ENCODE data around the gene CAV1.
A peak's percentile ranks its signal among the peaks of the same experiment; 100 is the strongest.

CAV1 gene

DNA sequence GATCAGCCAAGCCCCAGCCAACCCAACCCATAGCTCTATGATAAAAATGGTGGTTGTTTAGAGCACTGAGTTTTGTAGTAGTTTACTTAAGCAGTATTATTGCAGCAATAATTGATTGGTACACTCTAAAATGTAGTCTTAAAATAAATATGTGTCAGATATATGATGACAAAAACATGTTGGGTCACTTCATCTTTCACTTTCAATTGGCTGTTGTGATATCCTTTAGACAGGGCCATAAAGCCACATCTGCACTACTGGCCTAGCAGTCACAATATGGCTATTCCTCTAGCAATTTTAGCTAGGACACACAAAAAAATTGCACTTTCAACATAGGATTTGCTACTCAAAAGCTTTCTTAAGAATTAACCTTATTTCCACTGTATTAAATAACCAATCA is 5.9 kb upstream of the CAV1 start:
- Histone ChIP-seq H3K36me3 (ENCODE audit: control insufficient read depth in 2 of 2, insufficient read depth in 2 of 2, low read length in 2 of 2) (no peaks in the 10 kb centered on the region), H3K27me3 (ENCODE audit: control insufficient read depth in 2 of 2, insufficient read depth in 2 of 2, low read length in 2 of 2) (peaks cover 2 to 8% of the 10 kb centered on the region in 2 donors), H3K4me1 (ENCODE audit: control insufficient read depth in 2 of 2, insufficient read depth in 2 of 2, low read length in 2 of 2) (no peaks in the 10 kb centered on the region), H3K9ac (ENCODE audit: low read depth in 1 of 2, low read length in 2 of 2) (no peak overlapping the region), H3K27ac (ENCODE audit: low read depth in 2 of 2, low read length in 2 of 2) (no peak overlapping the region), H3K4me3 (ENCODE audit: low read length in 2 of 2) (no peak overlapping the region), H3K9me3 (ENCODE audit: control insufficient read depth in 2 of 2, low read length in 2 of 2) (no peaks in the 10 kb centered on the region)

DNA sequence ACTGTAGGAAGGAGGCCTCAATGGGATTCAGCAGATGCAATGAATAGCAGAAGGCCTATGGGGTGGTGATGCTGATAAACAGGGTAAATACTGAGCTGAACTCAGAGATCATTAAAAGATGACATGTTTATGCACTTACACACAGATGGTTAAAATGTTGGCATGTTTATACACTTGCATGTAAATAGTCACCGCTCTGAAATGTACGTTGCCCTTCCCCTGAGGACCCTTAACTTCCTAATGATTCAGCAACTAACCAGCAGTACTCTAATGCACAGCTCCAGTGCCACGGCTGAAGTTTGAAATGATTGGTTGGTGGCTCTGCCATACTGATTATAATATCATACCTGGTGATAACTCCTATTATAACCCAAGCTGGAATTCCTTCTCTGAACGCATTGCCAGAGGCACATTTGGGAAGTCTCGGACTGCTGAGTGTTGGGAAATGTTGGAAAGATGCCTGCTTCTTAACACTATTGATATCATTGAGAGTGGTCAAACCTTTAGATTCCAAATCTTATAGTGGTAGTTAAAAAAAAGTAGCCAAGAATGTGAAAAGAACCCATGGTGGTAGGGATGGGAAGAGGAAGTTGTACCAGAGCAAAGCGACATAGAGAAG is 3.7 kb upstream of the CAV1 start:
- no peak overlapping the region for H3K9ac ChIP-seq (ENCODE audit: low read depth in 1 of 2, low read length in 2 of 2)
- H3K9me3 ChIP-seq (ENCODE audit: control insufficient read depth in 2 of 2, low read length in 2 of 2), result no peaks in the 10 kb centered on the region
- no peaks in the 10 kb centered on the region for H3K36me3 ChIP-seq (ENCODE audit: control insufficient read depth in 2 of 2, insufficient read depth in 2 of 2, low read length in 2 of 2)
- H3K27ac ChIP-seq (ENCODE audit: low read depth in 2 of 2, low read length in 2 of 2), result no peak overlapping the region
- H3K27me3 ChIP-seq (ENCODE audit: control insufficient read depth in 2 of 2, insufficient read depth in 2 of 2, low read length in 2 of 2), result peaks cover 13 to 19% of the 10 kb centered on the region in 2 donors
- H3K4me1 ChIP-seq (ENCODE audit: control insufficient read depth in 2 of 2, insufficient read depth in 2 of 2, low read length in 2 of 2), result peaks cover 11 to 12% of the 10 kb centered on the region in 2 donors
- H3K4me3 ChIP-seq (ENCODE audit: low read length in 2 of 2), result no peak overlapping the region

DNA sequence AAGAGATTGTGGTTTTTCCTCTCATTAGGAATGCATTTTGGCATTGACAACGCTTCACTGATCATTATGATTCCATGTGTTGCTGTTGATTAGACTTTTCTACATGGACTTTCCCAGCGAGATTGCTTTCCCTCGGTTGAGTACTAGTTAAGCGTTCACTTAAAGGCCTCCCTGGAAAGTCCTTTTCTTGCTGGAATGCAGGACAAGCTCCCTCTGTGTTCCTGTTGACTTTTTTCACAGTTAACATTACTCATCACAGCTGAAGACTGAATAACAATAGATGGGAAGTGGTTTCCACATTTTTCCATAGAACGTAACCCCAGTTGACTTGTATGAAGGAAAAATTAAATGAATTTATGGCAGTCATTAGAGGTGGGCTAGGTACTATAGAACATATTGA is 2.6 kb upstream of the CAV1 start:
- Histone ChIP-seq H3K36me3 (ENCODE audit: control insufficient read depth in 2 of 2, insufficient read depth in 2 of 2, low read length in 2 of 2) (no peaks in the 10 kb centered on the region), H3K27ac (ENCODE audit: low read depth in 2 of 2, low read length in 2 of 2) (no peak overlapping the region), H3K9me3 (ENCODE audit: control insufficient read depth in 2 of 2, low read length in 2 of 2) (no peaks in the 10 kb centered on the region), H3K27me3 (ENCODE audit: control insufficient read depth in 2 of 2, insufficient read depth in 2 of 2, low read length in 2 of 2) (peaks cover 24 to 25% of the 10 kb centered on the region in 2 donors), H3K9ac (ENCODE audit: low read depth in 1 of 2, low read length in 2 of 2) (no peak overlapping the region), H3K4me1 (ENCODE audit: control insufficient read depth in 2 of 2, insufficient read depth in 2 of 2, low read length in 2 of 2) (peaks cover 15 to 20% of the 10 kb centered on the region in 2 donors), H3K4me3 (ENCODE audit: low read length in 2 of 2) (no peak overlapping the region)

DNA sequence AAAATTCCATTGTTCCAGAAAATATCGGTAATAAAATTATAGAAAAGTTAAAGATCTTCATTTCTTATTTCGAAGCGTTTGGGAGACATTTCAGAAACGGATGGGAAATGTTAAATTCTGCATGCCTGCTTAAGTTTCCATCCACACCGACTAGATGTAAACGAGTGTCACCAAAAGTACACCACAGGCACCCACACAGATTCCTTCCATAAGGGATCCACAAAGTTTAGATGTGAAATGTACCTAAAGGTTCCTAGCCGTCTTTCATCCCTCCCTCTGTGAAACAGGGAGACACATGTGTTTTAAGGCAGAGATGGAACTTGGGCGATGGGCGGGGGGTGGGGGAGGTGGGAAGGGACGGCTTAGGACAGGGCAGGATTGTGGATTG is 621 bp upstream of the CAV1 start:
- Histone ChIP-seq H3K27me3 (ENCODE audit: control insufficient read depth in 2 of 2, insufficient read depth in 2 of 2, low read length in 2 of 2) (peaks cover 24 to 25% of the 10 kb centered on the region in 2 donors), H3K27ac (ENCODE audit: low read depth in 2 of 2, low read length in 2 of 2) (peak overlapping the region in 1 of 2 donors; percentile 18), H3K4me1 (ENCODE audit: control insufficient read depth in 2 of 2, insufficient read depth in 2 of 2, low read length in 2 of 2) (peaks cover 15 to 20% of the 10 kb centered on the region in 2 donors), H3K4me3 (ENCODE audit: low read length in 2 of 2) (peak overlapping the region in 1 of 2 donors; percentile 82), H3K9ac (ENCODE audit: low read depth in 1 of 2, low read length in 2 of 2) (no peak overlapping the region), H3K9me3 (ENCODE audit: control insufficient read depth in 2 of 2, low read length in 2 of 2) (no peaks in the 10 kb centered on the region), H3K36me3 (ENCODE audit: control insufficient read depth in 2 of 2, insufficient read depth in 2 of 2, low read length in 2 of 2) (no peaks in the 10 kb centered on the region)

DNA sequence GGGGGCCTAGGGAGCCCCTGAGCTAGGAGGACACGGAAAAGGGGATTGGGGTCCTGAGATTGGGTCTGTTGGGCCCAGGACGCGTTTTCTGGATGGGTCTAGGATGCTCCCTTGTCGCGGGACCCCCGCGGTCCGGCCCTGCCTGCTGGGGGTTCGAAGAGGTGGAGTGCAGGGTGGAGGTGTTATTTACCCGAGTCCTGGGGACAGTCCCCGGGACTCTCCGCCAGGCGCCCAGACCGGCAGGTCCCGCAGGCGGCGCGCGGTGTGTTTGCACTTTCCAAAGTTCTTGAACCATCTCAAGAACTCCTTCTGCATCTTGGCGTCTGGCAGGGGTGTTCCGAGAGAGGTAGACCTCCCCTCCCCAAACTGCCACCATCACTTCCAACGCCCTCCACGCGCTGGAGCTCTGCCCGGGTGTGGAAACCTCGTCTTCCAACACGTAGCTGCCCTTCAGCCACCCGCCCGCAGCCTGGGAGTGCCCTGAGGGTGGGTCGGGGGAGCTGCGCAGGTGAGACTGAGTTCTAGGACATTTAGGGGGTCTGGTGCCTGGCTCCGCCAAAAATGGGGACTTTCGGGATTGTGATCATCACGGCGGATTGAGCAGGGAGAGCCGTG is 569 bp downstream of the CAV1 start:
- H3K36me3 ChIP-seq (ENCODE audit: control insufficient read depth in 2 of 2, insufficient read depth in 2 of 2, low read length in 2 of 2), result no peaks in the 10 kb centered on the region
- H3K9me3 ChIP-seq (ENCODE audit: control insufficient read depth in 2 of 2, low read length in 2 of 2), result no peaks in the 10 kb centered on the region
- H3K27me3 ChIP-seq (ENCODE audit: control insufficient read depth in 2 of 2, insufficient read depth in 2 of 2, low read length in 2 of 2), result peaks cover 24 to 26% of the 10 kb centered on the region in 2 donors
- peak overlapping the region; percentile 81 to 85 for H3K27ac ChIP-seq (ENCODE audit: low read depth in 2 of 2, low read length in 2 of 2)
- peaks cover 17 to 20% of the 10 kb centered on the region in 2 donors for H3K4me1 ChIP-seq (ENCODE audit: control insufficient read depth in 2 of 2, insufficient read depth in 2 of 2, low read length in 2 of 2)
- peak overlapping the region; percentile 72 to 82 for H3K4me3 ChIP-seq (ENCODE audit: low read length in 2 of 2)
- H3K9ac ChIP-seq (ENCODE audit: low read depth in 1 of 2, low read length in 2 of 2), result peak overlapping the region; percentile 68 to 75

DNA sequence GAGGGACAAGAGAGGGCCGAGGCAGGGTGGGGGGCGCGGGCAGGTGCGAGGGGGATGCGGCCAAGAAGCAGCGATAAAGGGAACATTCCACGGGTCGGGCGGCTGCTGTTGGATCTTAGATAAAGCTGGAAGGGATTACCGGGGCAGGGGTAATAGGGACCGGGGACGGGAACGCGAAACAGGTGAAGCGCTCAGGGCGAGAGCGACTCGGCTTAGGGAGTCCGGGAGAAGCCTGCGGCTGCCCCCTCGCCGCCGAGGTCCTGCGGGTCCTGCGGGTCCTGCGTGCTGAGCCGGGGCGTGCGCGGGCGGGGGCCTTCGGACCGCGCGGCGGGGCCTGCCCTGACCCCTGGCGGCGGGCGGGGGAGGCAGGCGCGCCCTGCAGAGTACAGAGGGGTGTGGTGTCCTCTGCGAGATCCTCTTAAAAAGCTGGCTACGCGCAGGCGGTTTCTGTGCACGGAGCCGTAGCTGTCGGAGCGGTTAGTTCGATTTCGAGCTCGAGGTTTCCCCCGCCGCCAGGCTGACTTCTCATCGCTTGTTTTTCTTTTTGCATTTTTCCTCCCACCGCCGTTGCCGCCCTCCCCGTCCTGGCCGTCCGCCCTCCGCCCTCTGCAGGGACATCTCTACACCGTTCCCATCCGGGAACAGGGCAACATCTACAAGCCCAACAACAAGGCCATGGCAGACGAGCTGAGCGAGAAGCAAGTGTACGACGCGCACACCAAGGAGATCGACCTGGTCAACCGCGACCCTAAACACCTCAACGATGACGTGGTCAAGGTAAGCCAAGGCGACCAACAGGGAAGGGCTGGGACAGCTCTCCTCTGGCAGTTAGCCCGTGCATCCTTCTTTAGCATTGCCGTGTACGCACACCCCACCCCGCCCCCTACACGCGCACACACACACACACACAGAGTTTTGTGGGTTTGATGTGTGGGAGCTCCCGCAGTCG is 1.4 kb downstream of the CAV1 start:
- Histone ChIP-seq H3K27me3 (ENCODE audit: control insufficient read depth in 2 of 2, insufficient read depth in 2 of 2, low read length in 2 of 2) (peaks cover 24 to 28% of the 10 kb centered on the region in 2 donors), H3K27ac (ENCODE audit: low read depth in 2 of 2, low read length in 2 of 2) (peak overlapping the region; percentile 81 to 85), H3K4me1 (ENCODE audit: control insufficient read depth in 2 of 2, insufficient read depth in 2 of 2, low read length in 2 of 2) (peaks cover 17 to 20% of the 10 kb centered on the region in 2 donors), H3K9ac (ENCODE audit: low read depth in 1 of 2, low read length in 2 of 2) (peak overlapping the region; percentile 68 to 75), H3K4me3 (ENCODE audit: low read length in 2 of 2) (peak overlapping the region; percentile 72 to 82), H3K9me3 (ENCODE audit: control insufficient read depth in 2 of 2, low read length in 2 of 2) (no peaks in the 10 kb centered on the region), H3K36me3 (ENCODE audit: control insufficient read depth in 2 of 2, insufficient read depth in 2 of 2, low read length in 2 of 2) (no peaks in the 10 kb centered on the region)

DNA sequence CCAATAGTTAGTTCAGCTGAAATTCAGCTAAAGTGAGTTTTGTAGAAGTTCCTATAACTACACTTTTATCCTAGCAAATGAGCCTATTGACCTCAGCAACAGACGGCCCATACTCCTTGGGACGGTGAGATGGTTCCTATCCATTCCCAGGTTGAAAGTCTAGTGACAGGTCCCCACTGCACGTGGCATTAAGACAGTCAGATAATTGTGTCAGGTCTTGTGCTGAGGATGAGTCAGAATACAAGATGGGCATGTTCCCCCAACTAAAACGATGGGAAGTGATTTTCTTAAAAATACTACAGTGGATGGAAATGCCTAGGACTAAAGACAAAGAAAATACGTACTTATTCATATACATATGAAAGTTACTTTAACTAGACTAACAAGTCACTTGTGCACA is 2.1 kb downstream of the CAV1 start:
- peaks cover 24 to 28% of the 10 kb centered on the region in 2 donors for H3K27me3 ChIP-seq (ENCODE audit: control insufficient read depth in 2 of 2, insufficient read depth in 2 of 2, low read length in 2 of 2)
- H3K4me3 ChIP-seq (ENCODE audit: low read length in 2 of 2), result peak overlapping the region; percentile 72 to 82
- no peaks in the 10 kb centered on the region for H3K36me3 ChIP-seq (ENCODE audit: control insufficient read depth in 2 of 2, insufficient read depth in 2 of 2, low read length in 2 of 2)
- H3K4me1 ChIP-seq (ENCODE audit: control insufficient read depth in 2 of 2, insufficient read depth in 2 of 2, low read length in 2 of 2), result peaks cover 17 to 20% of the 10 kb centered on the region in 2 donors
- H3K9me3 ChIP-seq (ENCODE audit: control insufficient read depth in 2 of 2, low read length in 2 of 2), result no peaks in the 10 kb centered on the region
- peak overlapping the region; percentile 55 to 78 for H3K27ac ChIP-seq (ENCODE audit: low read depth in 2 of 2, low read length in 2 of 2)
- H3K9ac ChIP-seq (ENCODE audit: low read depth in 1 of 2, low read length in 2 of 2), result peak overlapping the region; percentile 53 to 75

DNA sequence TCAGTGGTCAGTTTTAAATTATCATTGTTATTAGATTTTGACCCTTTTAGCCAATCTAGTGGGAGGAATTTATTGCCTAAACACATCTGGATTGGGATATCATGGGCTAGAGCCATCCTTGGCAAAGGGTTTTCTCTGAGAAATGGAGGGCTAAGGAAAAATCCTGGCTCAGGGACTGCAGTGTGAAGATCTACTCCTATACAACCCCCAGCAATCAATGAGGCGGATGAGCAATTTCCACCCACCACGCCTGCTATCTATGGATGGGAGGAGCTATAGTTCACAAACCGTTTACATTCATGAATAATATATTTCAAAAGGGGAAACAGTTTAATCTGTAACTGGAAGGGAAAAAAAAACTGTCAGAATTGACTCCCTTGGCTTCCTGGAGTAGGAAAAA is 2.7 kb downstream of the CAV1 start:
- Histone ChIP-seq H3K9ac (ENCODE audit: low read depth in 1 of 2, low read length in 2 of 2) (no peak overlapping the region), H3K4me1 (ENCODE audit: control insufficient read depth in 2 of 2, insufficient read depth in 2 of 2, low read length in 2 of 2) (peaks cover 17 to 20% of the 10 kb centered on the region in 2 donors), H3K9me3 (ENCODE audit: control insufficient read depth in 2 of 2, low read length in 2 of 2) (no peaks in the 10 kb centered on the region), H3K27ac (ENCODE audit: low read depth in 2 of 2, low read length in 2 of 2) (peak overlapping the region in 1 of 2 donors; percentile 55), H3K27me3 (ENCODE audit: control insufficient read depth in 2 of 2, insufficient read depth in 2 of 2, low read length in 2 of 2) (peaks cover 24 to 28% of the 10 kb centered on the region in 2 donors), H3K36me3 (ENCODE audit: control insufficient read depth in 2 of 2, insufficient read depth in 2 of 2, low read length in 2 of 2) (no peaks in the 10 kb centered on the region), H3K4me3 (ENCODE audit: low read length in 2 of 2) (peak overlapping the region; percentile 17 to 82)

DNA sequence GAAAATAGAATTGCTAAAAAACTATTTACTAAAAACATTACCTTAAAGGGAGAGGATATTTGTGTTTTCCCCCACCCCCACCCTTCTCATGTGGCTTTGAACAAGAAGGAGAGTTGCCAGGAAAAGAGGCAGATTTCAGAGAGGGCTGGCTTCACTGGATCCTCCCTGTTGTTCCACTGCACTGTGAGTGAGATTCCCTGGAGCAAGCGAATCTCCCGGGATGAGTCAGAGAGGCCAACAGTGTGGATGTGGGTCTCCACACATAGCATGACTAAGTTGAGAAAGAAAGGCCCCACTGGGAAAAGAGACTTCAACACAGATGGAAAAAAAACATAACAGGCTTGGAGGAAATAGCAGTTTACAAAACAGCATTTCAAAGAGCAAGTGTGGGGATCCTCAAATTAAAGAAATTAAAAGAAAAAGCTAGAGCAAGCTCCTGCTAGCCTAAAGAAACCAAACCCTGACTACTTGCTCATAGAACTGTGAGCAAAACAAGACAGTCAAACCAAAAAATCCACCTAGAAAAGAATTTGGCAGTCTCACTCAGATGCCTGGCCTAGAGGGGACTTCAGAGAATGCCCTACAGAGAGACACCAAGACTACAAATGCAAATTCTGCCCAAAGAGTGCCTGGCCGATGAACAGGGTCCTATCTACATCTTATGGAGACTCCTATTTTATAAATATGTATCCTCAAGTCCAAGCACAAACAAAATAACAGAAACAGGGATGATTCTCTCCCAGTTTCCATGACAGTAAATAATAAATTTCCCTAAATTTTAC is 3.4 kb downstream of the CAV1 start:
- H3K9ac ChIP-seq (ENCODE audit: low read depth in 1 of 2, low read length in 2 of 2), result no peak overlapping the region
- H3K4me3 ChIP-seq (ENCODE audit: low read length in 2 of 2), result peak overlapping the region in 1 of 2 donors; percentile 82
- peaks cover 24 to 26% of the 10 kb centered on the region in 2 donors for H3K27me3 ChIP-seq (ENCODE audit: control insufficient read depth in 2 of 2, insufficient read depth in 2 of 2, low read length in 2 of 2)

More for the DNA sequence above, 3.4 kb downstream of the CAV1 start:
- H3K27ac ChIP-seq (ENCODE audit: low read depth in 2 of 2, low read length in 2 of 2), result peak overlapping the region in 1 of 2 donors; percentile 55
- H3K4me1 ChIP-seq (ENCODE audit: control insufficient read depth in 2 of 2, insufficient read depth in 2 of 2, low read length in 2 of 2), result peaks cover 17 to 20% of the 10 kb centered on the region in 2 donors
- no peaks in the 10 kb centered on the region for H3K9me3 ChIP-seq (ENCODE audit: control insufficient read depth in 2 of 2, low read length in 2 of 2)
- no peaks in the 10 kb centered on the region for H3K36me3 ChIP-seq (ENCODE audit: control insufficient read depth in 2 of 2, insufficient read depth in 2 of 2, low read length in 2 of 2)

Data from mucosa of rectum (tissue), 2 donors.